GM19328 (cell line): ENCODE data around the gene CCDC167.
"Not testable (repeated sequence)": the region's sequence is repeated elsewhere in the genome, so short reads cannot be mapped to it uniquely, and the experiment has no call there.

Source experiments
- ATAC-seq: cut with Tn5 transposase; IDR thresholded peaks from one replicate; pipeline ENCODE4 v1.9.1; 2021; ENCODE audit warnings: mild to moderate bottlenecking, moderate library complexity; ENCODE audit not compliant: unreplicated experiment

The CCDC167 gene

GRCh38 chr6:37512400-37513011 lies 12.8 kb upstream of the CCDC167 start:
- ATAC-seq = no peak

GRCh38 chr6:37511910-37512399 lies 12.3 kb upstream of the CCDC167 start:
- no peak for ATAC-seq

GRCh38 chr6:37511201-37511600 lies 11.5 kb upstream of the CCDC167 start:
- ATAC-seq = no peak

- ATAC-seq = no peak
Measured at GRCh38 chr6:37507690-37508421, 8.2 kb upstream of the CCDC167 start.

- no peak for ATAC-seq
Measured at GRCh38 chr6:37507077-37507476, 7.4 kb upstream of the CCDC167 start.

GRCh38 chr6:37506479-37506878 lies 6.8 kb upstream of the CCDC167 start:
- ATAC-seq = no peak

- ATAC-seq = no peak
Measured at GRCh38 chr6:37504024-37504423, 4.3 kb upstream of the CCDC167 start.

GRCh38 chr6:37503309-37503965 lies 3.7 kb upstream of the CCDC167 start:
- ATAC-seq = no peak

GRCh38 chr6:37502703-37503291 lies 3.1 kb upstream of the CCDC167 start:
- no peak for ATAC-seq

- ATAC-seq = no peak
Measured at GRCh38 chr6:37501632-37502491, 2.2 kb upstream of the CCDC167 start.

- not testable (repeated sequence) for ATAC-seq
Measured at GRCh38 chr6:37500904-37501303, 1.2 kb upstream of the CCDC167 start.

GRCh38 chr6:37500294-37500608 lies 558 bp upstream of the CCDC167 start:
- no peak for ATAC-seq

GRCh38 chr6:37496951-37497885 lies 2.5 kb downstream of the CCDC167 start:
- no peak for ATAC-seq

- ATAC-seq = no peak
Measured at GRCh38 chr6:37495244-37495934, 4.3 kb downstream of the CCDC167 start.

- ATAC-seq = no peak
Measured at GRCh38 chr6:37493661-37493995, 6.1 kb downstream of the CCDC167 start.

GRCh38 chr6:37492991-37493660 lies 6.6 kb downstream of the CCDC167 start:
- ATAC-seq = no peak

GRCh38 chr6:37492236-37492972 lies 7.3 kb downstream of the CCDC167 start:
- no peak for ATAC-seq

GRCh38 chr6:37491830-37492208 lies 7.9 kb downstream of the CCDC167 start:
- ATAC-seq = no peak
